ENCODE results near the gene SYTL3.

GRCh38 chr6:158768436-158768835 is 118.6 kb downstream of the SYTL3 start:
- TF ChIP-seq TARDBP (IDR thresholded peaks at IDR 0.05) (no peak), FOXM1 (IDR thresholded peaks at IDR 0.05; ENCODE audit: borderline replicate concordance) (no peak), FOXK2 (IDR thresholded peaks at IDR 0.05) (no peak), ARNT (IDR thresholded peaks at IDR 0.05) (no peak)

Data from HEK293T (cell line).